GM12865 (cell line): ENCODE results near the gene LINGO3.

ENCODE experiments used
- DNase-seq: peaks from one replicate; pipeline ENCODE4 v3.0.0; 2010; ENCODE audit warnings: low read depth
- H3K4me3 ChIP-seq: 2 replicates; pipeline ENCODE4 v1.5.1; 2011; ENCODE audit warnings: mild to moderate bottlenecking, low read depth, low read length, control low read depth
- TF ChIP-seq, protein P1 (sequence below): IDR thresholded peaks from 2 replicates; pipeline ENCODE4 v1.5.1; 2011; ENCODE audit warnings: low read length, control low read depth, low read depth, inconsistent platforms; ENCODE audit not compliant: insufficient read depth; ENCODE audit errors: missing control alignments

The LINGO3 gene

DNA sequence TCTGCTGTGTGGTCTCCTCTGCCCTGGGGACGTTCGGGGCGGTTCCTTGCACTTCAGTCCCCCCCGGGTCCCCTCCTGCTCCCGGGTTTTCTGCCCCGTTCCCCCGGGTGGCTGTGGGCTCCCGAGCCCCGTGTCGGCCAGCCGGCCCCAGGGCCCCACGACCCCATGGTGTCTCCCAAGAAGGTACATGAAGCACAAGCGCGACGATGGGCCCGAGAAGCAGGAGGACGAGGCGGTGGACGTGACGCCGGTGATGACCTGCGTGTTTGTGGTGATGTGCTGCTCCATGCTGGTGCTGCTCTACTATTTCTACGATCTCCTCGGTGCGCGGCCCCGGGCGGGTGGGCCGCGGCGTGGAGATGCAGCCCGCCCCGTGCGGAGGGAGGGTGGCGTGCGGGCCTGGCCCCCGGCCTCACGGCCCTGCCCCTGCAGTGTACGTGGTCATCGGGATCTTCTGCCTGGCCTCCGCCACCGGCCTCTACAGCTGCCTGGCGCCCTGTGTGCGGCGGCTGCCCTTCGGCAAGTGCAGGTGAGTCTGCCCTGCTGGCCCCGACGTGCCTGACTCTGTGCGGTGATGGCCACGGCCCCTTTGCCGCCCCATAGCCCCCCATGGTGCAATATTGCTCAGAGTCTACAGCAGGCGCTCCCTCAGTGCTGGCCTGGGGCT is 31.8 kb upstream of the LINGO3 start:
- TF ChIP-seq, protein P1, sequence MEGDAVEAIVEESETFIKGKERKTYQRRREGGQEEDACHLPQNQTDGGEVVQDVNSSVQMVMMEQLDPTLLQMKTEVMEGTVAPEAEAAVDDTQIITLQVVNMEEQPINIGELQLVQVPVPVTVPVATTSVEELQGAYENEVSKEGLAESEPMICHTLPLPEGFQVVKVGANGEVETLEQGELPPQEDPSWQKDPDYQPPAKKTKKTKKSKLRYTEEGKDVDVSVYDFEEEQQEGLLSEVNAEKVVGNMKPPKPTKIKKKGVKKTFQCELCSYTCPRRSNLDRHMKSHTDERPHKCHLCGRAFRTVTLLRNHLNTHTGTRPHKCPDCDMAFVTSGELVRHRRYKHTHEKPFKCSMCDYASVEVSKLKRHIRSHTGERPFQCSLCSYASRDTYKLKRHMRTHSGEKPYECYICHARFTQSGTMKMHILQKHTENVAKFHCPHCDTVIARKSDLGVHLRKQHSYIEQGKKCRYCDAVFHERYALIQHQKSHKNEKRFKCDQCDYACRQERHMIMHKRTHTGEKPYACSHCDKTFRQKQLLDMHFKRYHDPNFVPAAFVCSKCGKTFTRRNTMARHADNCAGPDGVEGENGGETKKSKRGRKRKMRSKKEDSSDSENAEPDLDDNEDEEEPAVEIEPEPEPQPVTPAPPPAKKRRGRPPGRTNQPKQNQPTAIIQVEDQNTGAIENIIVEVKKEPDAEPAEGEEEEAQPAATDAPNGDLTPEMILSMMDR, result no peak
- no peak for DNase-seq
- H3K4me3 ChIP-seq, result no peak overlapping the region

DNA sequence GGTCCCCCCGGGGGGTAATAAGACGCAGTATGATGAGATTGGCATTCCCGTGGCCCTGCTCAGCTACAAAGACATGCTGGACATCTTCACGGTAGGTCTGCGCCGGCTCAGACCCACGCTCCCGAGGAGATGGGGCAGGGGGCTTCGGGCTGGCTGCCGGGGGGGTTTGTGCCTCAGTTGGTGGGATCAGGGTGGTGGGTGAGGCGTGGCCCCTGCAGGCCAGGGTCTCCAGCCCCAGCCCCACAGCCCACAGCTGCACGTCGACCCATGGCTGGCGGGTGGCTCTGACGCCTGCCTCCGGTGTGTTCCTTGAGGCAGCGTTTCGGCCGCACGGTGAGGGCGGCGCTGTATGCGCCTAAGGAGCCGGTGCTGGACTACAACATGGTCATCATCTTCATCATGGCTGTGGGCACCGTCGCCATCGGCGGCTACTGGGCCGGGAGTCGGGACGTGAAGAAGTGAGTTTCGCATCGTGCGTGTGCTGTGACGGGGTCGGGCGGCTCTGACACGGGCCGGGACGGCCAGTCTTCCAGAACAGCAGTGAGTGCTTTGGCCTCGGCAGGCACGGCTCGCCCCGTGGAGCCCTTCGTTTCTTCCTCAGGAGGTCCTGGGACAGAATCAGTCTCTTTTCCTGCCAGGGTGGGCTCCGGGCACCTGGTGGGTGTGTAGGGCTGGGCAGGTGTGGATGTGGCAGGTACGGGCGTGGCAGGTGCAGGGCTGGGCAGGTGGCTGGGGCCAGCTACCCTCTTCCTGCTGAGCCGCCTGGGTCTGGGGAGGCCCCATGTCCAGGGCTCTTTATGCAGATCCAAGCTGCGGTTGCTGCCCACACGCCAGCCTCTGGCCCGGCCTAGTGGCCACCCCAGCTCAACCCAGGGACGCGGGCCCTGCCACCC is 31.0 kb upstream of the LINGO3 start:
- no peak overlapping the region for H3K4me3 ChIP-seq
- TF ChIP-seq, protein P1, result no peak
- DNase-seq, result no peak

DNA sequence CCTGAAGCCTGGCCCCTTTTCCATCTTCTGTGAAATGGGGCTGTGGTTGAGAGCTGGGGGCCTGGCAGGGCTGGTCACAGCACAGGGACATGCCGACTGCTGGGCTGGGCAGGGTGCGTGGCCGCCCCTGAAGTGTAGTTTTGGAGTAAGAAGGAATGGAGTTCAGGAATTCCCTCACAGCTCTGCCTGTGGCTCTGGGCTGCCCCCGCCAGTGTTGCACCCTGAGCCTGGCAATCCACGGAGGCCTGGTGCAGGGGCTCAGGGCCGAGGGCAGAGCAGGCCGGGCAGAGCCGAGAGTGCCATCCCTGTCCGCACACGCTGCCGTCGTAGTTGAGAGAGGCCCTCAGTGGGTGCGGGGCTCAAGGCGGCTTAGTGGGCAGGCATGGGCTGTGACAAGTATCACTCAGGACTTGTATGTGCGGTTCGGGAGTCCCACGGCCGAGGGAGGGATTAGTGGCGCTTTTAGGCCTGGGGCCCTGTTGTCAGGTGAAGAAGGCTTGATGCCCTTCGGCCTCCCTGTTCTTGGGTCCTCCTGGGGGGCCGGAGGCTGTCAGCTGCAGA is 30.2 kb upstream of the LINGO3 start:
- no peak for DNase-seq
- H3K4me3 ChIP-seq, result no peak overlapping the region

DNA sequence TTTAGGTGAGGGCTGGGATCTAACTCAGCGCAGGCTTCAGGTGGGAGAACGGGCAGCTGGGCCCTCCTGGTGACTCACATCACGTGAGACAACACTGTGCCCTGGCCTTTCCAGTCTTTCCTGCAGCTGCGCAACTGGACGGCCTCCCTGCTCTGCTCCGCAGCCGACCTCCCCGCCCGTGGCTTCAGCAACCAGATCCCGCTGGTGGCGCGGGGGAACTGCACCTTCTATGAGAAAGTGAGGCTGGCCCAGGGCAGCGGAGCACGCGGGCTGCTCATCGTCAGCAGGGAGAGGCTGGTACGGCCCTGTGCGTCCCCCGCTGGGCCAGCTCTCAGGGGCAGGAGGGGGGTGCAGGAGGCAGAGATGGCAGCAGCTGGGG is 29.4 kb upstream of the LINGO3 start:
- TF ChIP-seq, protein P1, result no peak
- H3K4me3 ChIP-seq, result no peak overlapping the region
- no peak for DNase-seq

More for the DNA sequence above, 30.2 kb upstream of the LINGO3 start:
- TF ChIP-seq, protein P1, result no peak

DNA sequence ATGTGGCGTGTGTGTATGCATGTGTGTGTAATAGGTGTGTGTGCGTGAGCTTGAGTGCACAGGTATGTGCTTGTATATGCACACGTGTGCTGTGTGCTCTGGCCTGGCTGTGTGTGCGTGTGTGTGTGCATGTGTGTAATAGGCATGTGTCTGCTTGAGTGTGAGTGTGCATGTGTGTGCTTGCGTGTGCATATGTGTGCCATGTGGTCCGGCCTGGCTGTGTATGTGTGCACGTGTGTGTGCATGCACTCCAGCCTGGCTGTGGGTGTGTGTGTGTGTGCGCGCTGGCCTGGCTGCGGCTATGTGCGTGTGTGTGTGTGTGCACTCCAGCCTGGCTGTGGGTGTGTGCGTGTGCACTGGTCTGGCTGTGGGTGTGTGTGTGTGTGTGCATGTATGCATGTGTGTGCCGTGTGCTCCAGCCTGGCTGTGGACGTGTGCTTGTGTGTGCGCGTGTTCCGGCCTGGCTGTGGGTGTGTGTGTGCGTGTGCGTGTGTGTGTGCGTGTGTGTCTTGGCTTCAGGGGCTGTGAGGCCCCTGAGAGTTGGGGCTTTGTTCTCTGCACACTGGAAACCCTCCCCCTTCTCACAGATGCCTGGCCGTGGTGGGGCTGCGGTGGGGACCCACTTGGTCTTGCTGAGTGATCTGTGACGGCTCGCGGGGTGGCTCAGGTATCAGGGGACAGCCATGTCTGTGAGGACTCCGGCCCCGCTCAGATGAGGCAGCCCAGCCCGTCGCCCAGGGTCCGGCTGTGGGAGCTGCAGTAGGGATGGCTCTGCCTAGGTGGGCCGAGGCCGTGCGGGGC is 28.8 kb upstream of the LINGO3 start:
- no peak for DNase-seq
- TF ChIP-seq, protein P1, result no peak
- no peak overlapping the region for H3K4me3 ChIP-seq

DNA sequence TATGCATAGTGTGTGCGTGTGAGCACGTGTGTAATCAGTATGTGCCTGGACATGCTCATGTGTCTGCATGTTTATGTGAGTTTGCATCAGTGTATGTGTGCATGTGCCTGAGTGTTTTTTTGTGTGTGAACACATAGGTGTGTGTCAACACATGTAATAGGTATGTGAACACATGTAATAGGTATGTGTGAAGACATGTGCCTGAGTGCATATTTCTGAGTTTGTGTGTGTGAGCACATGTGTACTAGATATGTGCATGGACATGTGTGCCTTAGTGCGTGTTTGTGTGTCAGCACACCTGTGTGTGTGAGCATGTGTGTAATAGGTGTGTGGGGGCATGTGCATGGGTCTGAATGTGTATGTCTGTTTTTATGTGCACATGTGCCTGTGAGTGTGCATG is 27.9 kb upstream of the LINGO3 start:
- H3K4me3 ChIP-seq, result no peak overlapping the region
- no peak for DNase-seq
- TF ChIP-seq, protein P1, result no peak
